Loucy (cell line): Measurements from ENCODE around the gene COQ3.

ENCODE experiments used
- H2AFZ ChIP-seq: fragments of 200-600 bp; sonication (generic); 2 replicates; pipeline ENCODE4 v1.6.0; 2016; ENCODE audit warnings: antibody characterized with exemption, mild to moderate bottlenecking, low read length, moderate library complexity
- H3F3A ChIP-seq: fragments of 200-600 bp; 2 replicates; pipeline ENCODE4 v1.6.0; 2016; ENCODE audit warnings: antibody characterized with exemption, low read depth, mild to moderate bottlenecking
- H3K27me3 ChIP-seq: fragments of 200-600 bp; sonication (generic); 2 replicates; pipeline ENCODE4 v1.6.1; 2014; ENCODE audit warnings: low read length, mild to moderate bottlenecking; ENCODE audit not compliant: insufficient read depth, poor library complexity, severe bottlenecking
- H3K36me3 ChIP-seq: fragments of 200-600 bp; sonication (generic); 2 replicates; pipeline ENCODE4 v1.6.1; 2016; ENCODE audit warnings: low read length; ENCODE audit not compliant: insufficient read depth
- H3K4me1 ChIP-seq: fragments of 200-600 bp; sonication (generic); 2 replicates; pipeline ENCODE4 v1.5.1; 2014; ENCODE audit warnings: low read length, mild to moderate bottlenecking; ENCODE audit not compliant: insufficient read depth, poor library complexity, severe bottlenecking
- H3K4me2 ChIP-seq: fragments of 200-600 bp; sonication (generic); 2 replicates; pipeline ENCODE4 v1.6.0; 2014; ENCODE audit warnings: antibody characterized with exemption, low read length, low read depth, mild to moderate bottlenecking; ENCODE audit not compliant: poor library complexity, severe bottlenecking
- H3K4me3 ChIP-seq: fragments of 200-600 bp; sonication (generic); 2 replicates; pipeline ENCODE4 v1.5.1; 2014; ENCODE audit warnings: low read length, mild to moderate bottlenecking, mixed read lengths; ENCODE audit not compliant: poor library complexity, severe bottlenecking
- H3K79me2 ChIP-seq: fragments of 200-600 bp; sonication (generic); 2 replicates; pipeline ENCODE4 v1.6.1; 2014; ENCODE audit warnings: low read length; ENCODE audit not compliant: insufficient read depth
- H3K9ac ChIP-seq: fragments of 200-600 bp; sonication (generic); 2 replicates; pipeline ENCODE4 v1.6.0; 2014; ENCODE audit warnings: mild to moderate bottlenecking, low read depth, low read length, moderate library complexity; ENCODE audit not compliant: poor library complexity, severe bottlenecking
- H3K9me2 ChIP-seq: fragments of 200-600 bp; sonication (generic); replicated peaks from 2 replicates; pipeline ENCODE4 v1.6.1; 2016; ENCODE audit warnings: low read depth, low read length, mixed read lengths
- H3K9me3 ChIP-seq: fragments of 200-600 bp; sonication (generic); 2 replicates; pipeline ENCODE4 v1.6.1; 2014; ENCODE audit warnings: mild to moderate bottlenecking, antibody characterized with exemption, low read length, low read depth; ENCODE audit not compliant: insufficient read depth
- H4K20me1 ChIP-seq: fragments of 200-600 bp; sonication (generic); 2 replicates; pipeline ENCODE4 v1.6.0; 2014; ENCODE audit warnings: antibody characterized with exemption, low read length, mild to moderate bottlenecking; ENCODE audit not compliant: insufficient read depth, poor library complexity, severe bottlenecking
- EZH2phosphoT487 ChIP-seq: fragments of 200-600 bp; IDR thresholded peaks from 2 replicates; pipeline ENCODE4 v1.6.1; 2018; ENCODE audit warnings: antibody characterized with exemption, mild to moderate bottlenecking, moderate library complexity, borderline replicate concordance
- TF ChIP-seq, protein P1 (sequence below): fragments of 200-600 bp; sonication (generic); conservative IDR thresholded peaks from 2 replicates; pipeline ENCODE4 v1.5.1; 2014; ENCODE audit warnings: mild to moderate bottlenecking, antibody characterized with exemption, low read length

The COQ3 gene

GRCh38 chr6:99359800-99360199, 34.2 kb downstream of the COQ3 start:
- Histone ChIP-seq H3K9me2 (no peaks in the 10 kb centered on the region), H2AFZ (no peak overlapping the region), H3F3A (no peaks in the 10 kb centered on the region), H3K36me3 (no peaks in the 10 kb centered on the region), H4K20me1 (no peaks in the 10 kb centered on the region), H3K27me3 (no peaks in the 10 kb centered on the region), H3K79me2 (no peaks in the 10 kb centered on the region), H3K9ac (no peak overlapping the region), H3K4me3 (no peak overlapping the region), H3K4me1 (no peaks in the 10 kb centered on the region), H3K4me2 (no peak overlapping the region), H3K9me3 (no peaks in the 10 kb centered on the region)
- TF ChIP-seq, protein P1, sequence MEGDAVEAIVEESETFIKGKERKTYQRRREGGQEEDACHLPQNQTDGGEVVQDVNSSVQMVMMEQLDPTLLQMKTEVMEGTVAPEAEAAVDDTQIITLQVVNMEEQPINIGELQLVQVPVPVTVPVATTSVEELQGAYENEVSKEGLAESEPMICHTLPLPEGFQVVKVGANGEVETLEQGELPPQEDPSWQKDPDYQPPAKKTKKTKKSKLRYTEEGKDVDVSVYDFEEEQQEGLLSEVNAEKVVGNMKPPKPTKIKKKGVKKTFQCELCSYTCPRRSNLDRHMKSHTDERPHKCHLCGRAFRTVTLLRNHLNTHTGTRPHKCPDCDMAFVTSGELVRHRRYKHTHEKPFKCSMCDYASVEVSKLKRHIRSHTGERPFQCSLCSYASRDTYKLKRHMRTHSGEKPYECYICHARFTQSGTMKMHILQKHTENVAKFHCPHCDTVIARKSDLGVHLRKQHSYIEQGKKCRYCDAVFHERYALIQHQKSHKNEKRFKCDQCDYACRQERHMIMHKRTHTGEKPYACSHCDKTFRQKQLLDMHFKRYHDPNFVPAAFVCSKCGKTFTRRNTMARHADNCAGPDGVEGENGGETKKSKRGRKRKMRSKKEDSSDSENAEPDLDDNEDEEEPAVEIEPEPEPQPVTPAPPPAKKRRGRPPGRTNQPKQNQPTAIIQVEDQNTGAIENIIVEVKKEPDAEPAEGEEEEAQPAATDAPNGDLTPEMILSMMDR, result no peak
- no peak for TF ChIP-seq EZH2phosphoT487

DNA sequence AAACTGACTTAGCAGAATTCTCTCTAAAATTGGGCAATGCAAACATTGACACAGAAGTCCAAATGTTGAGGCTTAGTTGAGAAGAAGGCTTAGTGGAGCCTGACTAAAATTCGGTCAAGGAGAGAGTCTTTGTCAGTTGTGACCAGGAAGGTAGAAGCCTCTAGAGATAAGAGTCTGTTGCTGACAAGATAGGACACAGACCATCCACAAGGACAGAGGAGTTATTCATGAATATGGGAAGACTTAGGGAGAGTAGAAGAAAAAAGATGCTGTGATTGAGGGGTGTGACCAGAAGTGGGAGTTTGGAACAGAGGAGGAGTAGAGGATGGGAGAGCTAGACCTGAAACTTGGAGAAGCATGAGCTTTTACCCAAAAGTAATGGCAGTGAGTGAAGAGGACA, 37.4 kb downstream of the COQ3 start:
- Histone ChIP-seq H3K9me3 (no peaks in the 10 kb centered on the region), H3K4me3 (no peak overlapping the region), H3F3A (no peaks in the 10 kb centered on the region), H4K20me1 (no peaks in the 10 kb centered on the region), H3K36me3 (no peaks in the 10 kb centered on the region), H3K27me3 (no peaks in the 10 kb centered on the region), H2AFZ (no peak overlapping the region), H3K9me2 (no peaks in the 10 kb centered on the region), H3K9ac (no peak overlapping the region), H3K79me2 (no peaks in the 10 kb centered on the region), H3K4me1 (no peaks in the 10 kb centered on the region), H3K4me2 (no peak overlapping the region)
- TF ChIP-seq, protein P1, result no peak
- TF ChIP-seq EZH2phosphoT487, result no peak

GRCh38 chr6:99354983-99355382, 39.0 kb downstream of the COQ3 start:
- H3K36me3 ChIP-seq, result no peaks in the 10 kb centered on the region
- no peaks in the 10 kb centered on the region for H4K20me1 ChIP-seq
- no peaks in the 10 kb centered on the region for H3K79me2 ChIP-seq
- no peak overlapping the region for H3K9ac ChIP-seq
- H3K4me1 ChIP-seq, result no peaks in the 10 kb centered on the region
- no peak for TF ChIP-seq EZH2phosphoT487
- TF ChIP-seq, protein P1, result no peak
- no peaks in the 10 kb centered on the region for H3F3A ChIP-seq
- no peak overlapping the region for H3K4me2 ChIP-seq
- no peaks in the 10 kb centered on the region for H3K9me3 ChIP-seq
- H3K4me3 ChIP-seq, result no peak overlapping the region
- H3K9me2 ChIP-seq, result no peaks in the 10 kb centered on the region
- H2AFZ ChIP-seq, result no peak overlapping the region
- no peaks in the 10 kb centered on the region for H3K27me3 ChIP-seq
